HepG2 (cell line): Measurements from ENCODE around the gene HOXA13. TPM values are rescaled to one million over a fixed set of nuclear protein-coding genes. Genes with fewer than 3 reads are reported as not detected.
A peak's percentile ranks its signal among the peaks of the same experiment; 100 is the strongest.

Experiments
- AKNA ChIP-seq: sonication (generic); formaldehyde crosslinking; IDR thresholded peaks from 2 replicates; pipeline ENCODE4 v1.4.0; 2020; ENCODE audit warnings: missing genetic modification reagents, borderline replicate concordance
- ATF2 ChIP-seq: sonication (generic); formaldehyde crosslinking; IDR thresholded peaks from 2 replicates; pipeline ENCODE4 v1.4.0; 2020; ENCODE audit warnings: missing genetic modification reagents
- FOSL2 ChIP-seq: sonication (generic); formaldehyde crosslinking; IDR thresholded peaks from 2 replicates; pipeline ENCODE4 v1.4.0; 2020; ENCODE audit warnings: missing genetic modification reagents
- HNF4G ChIP-seq, 2 experiments: sonication (generic) in 1 of 2; formaldehyde crosslinking in 1 of 2; IDR thresholded peaks; 2 replicates each; pipeline versions ENCODE4 v1.4.0 to v1.6.1; 2011 to 2020; ENCODE audit warnings: borderline replicate concordance in 2 of 2, low read depth in 2 of 2, mild to moderate bottlenecking in 2 of 2, low read length in 1 of 2, missing genetic modification reagents in 1 of 2, moderate library complexity in 1 of 2
- PPARG ChIP-seq: conservative IDR thresholded peaks from 2 replicates; pipeline ENCODE4 v1.6.1; 2016; ENCODE audit warnings: missing biosample characterization, missing genetic modification reagents
- REXO4 ChIP-seq: sonication (generic); formaldehyde crosslinking; IDR thresholded peaks from 2 replicates; pipeline ENCODE4 v1.8.0; 2022; ENCODE audit warnings: missing genetic modification reagents, mild to moderate bottlenecking, borderline replicate concordance
- RFXAP ChIP-seq: sonication (generic); formaldehyde crosslinking; IDR thresholded peaks from 2 replicates; pipeline ENCODE4 v1.4.0; 2020; ENCODE audit warnings: missing genetic modification reagents, borderline replicate concordance
- SALL1 ChIP-seq: sonication (generic); formaldehyde crosslinking; IDR thresholded peaks from 2 replicates; pipeline ENCODE4 v1.8.0; 2022; ENCODE audit warnings: mild to moderate bottlenecking, missing genetic modification reagents
- SMAD1 ChIP-seq: sonication (generic); formaldehyde crosslinking; IDR thresholded peaks from 2 replicates; pipeline ENCODE4 v1.4.0; 2020; ENCODE audit warnings: missing genetic modification reagents, low read depth, mild to moderate bottlenecking, borderline replicate concordance
- TBP ChIP-seq: sonication (generic); formaldehyde crosslinking; IDR thresholded peaks from 2 replicates; pipeline ENCODE4 v1.5.0; 2020; ENCODE audit warnings: missing genetic modification reagents
- ZBTB10 ChIP-seq: sonication (generic); formaldehyde crosslinking; IDR thresholded peaks from 2 replicates; pipeline ENCODE4 v1.4.0; 2020; ENCODE audit warnings: missing genetic modification reagents, borderline replicate concordance
- ZMYM3 ChIP-seq: sonication (generic); formaldehyde crosslinking; IDR thresholded peaks from 2 replicates; pipeline ENCODE4 v1.5.1; 2020; ENCODE audit warnings: mild to moderate bottlenecking, missing genetic modification reagents
- ZNF3 ChIP-seq: IDR thresholded peaks from 2 replicates; pipeline ENCODE4 v1.7.0; 2017; ENCODE audit warnings: inconsistent platforms
- ZNF326 ChIP-seq: sonication (generic); formaldehyde crosslinking; IDR thresholded peaks from 2 replicates; pipeline ENCODE4 v1.4.0; 2020; ENCODE audit warnings: missing genetic modification reagents, borderline replicate concordance
- ZNF501 ChIP-seq: sonication (generic); formaldehyde crosslinking; IDR thresholded peaks from 2 replicates; pipeline ENCODE4 v1.5.1; 2020; ENCODE audit warnings: mild to moderate bottlenecking, moderate library complexity, missing genetic modification reagents
- ZNF713 ChIP-seq: sonication (generic); formaldehyde crosslinking; IDR thresholded peaks from 2 replicates; pipeline ENCODE4 v1.4.0; 2020; ENCODE audit warnings: mild to moderate bottlenecking, missing genetic modification reagents
- polyA plus RNA-seq, 8 experiments: library from polyadenylated mRNA; depleted of rRNA in 3 of 8; stranded (reverse) in 7 of 8; unstranded in 1 of 8; fragments of >200 nt; fragmentation: Illumina TruSeq in 4 of 8; extraction: Trizol in 4 of 8; gene quantifications; 2 replicates each; pipeline versions ENCODE4 v1.2.1 to v1.2.3, GENCODE V29; 2011 to 2016; ENCODE audit warnings: low read depth in 4 of 8, missing spikeins in 1 of 8, mixed read lengths in 1 of 8; ENCODE audit not compliant: insufficient read depth in 1 of 8
- total RNA-seq, 5 experiments: library from RNA; depleted of rRNA; stranded (reverse); fragments of >200 nt; fragmentation: Illumina TruSeq; extraction: Trizol; gene quantifications; 2 replicates each; pipeline ENCODE4 v1.2.3, GENCODE V29; 2016; ENCODE audit warnings: low read depth in 1 of 5

Gene HOXA13
- total and polyA plus RNA-seq, 2 of the 13 experiments (the other 11 are each of a cell fraction or from before 2014, with no cell fraction given) = 0.01 to 0.04 TPM

GRCh38 chr7:27150568-27151340 lies 49.1 kb downstream of the HOXA13 start (continued):
- TF ChIP-seq AKNA (no peak), ZNF501 (0 out of 2 replicates have a peak, but pooled peaks have one; percentile 26), SMAD1 (CRISPR knock-in tag) (peak; percentile 4; the same call in 1 of the 2 replicates), REXO4 (CRISPR knock-in tag) (no peak), ATF2 (CRISPR knock-in tag) (no peak), HNF4G (IDR thresholded peaks at IDR 0.05; ENCODE audit: borderline replicate concordance, low read depth, low read length) (no peak), HNF4G (CRISPR knock-in tag; IDR thresholded peaks at IDR 0.05; ENCODE audit: borderline replicate concordance, low read depth) (no peak), ZNF326 (CRISPR knock-in tag) (no peak), SALL1 (CRISPR knock-in tag) (peak; percentile 51; the same call in 1 of the 2 replicates), ZMYM3 (CRISPR knock-in tag) (no peak), PPARG (CRISPR knock-in tag) (no peak), TBP (CRISPR knock-in tag) (no peak), ZNF3 (CRISPR knock-in tag) (no peak), RFXAP (CRISPR knock-in tag) (no peak), ZBTB10 (CRISPR knock-in tag) (no peak), ZNF713 (no peak), FOSL2 (CRISPR knock-in tag) (no peak)
